ENCODE results near the gene SLC41A1. TPM values are rescaled to one million over a fixed set of nuclear protein-coding genes. Genes with fewer than 3 reads are reported as not detected.

SLC41A1 gene
- total RNA-seq, 1 experiment from 2014 or later = 17.2 TPM

DNA sequence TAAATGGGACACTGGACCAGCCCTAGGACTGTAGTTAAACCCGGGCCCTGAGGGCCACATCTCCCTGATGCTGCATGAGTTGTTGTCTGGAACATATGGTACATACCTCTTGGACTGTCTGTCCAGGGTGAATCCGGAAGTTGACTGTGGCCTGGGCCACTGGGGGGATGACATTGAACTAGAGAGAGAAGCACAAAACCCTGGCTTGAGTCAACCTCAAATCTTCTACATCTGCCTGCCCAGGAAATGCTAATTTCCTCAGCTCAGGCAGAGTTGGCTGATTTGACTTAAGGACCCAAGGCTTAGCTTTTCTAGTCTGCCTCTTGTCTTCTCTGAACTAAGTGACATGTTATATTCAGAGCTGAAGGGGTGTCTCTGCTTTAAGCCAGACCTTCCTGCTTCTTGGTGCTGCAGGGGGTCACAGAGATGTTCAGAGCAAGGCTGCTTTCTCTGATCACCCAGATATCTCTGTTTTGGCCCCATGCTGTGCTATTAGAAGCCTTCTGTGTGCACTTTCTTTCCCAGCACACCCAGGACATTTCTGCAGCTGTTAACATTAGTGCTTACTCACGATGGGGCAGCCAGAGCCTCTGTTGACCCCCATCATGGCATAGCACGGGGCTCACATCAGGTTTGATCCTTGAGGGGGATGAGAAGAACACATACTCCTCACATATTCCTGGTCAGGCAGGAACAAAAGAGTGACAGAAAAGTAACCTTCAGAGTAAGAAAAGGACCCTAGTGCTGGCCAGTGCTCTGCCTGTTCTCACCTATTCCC is 27.3 kb upstream of the SLC41A1 start:
- DNase-seq = no peak
- H3K27me3 ChIP-seq (ENCODE audit: low read length) = peaks cover 3% of the 10 kb centered on the region; the same call in 1 of the 2 replicates
- H3K9me3 ChIP-seq (ENCODE audit: low read length) = no peaks in the 10 kb centered on the region
- ChIA-PET CTCF (no interaction called here), POLR2A (ENCODE audit: unreplicated experiment) (no interaction called here)
- intact Hi-C loops (cut with micrococcal nuclease) = no loop called here
- TF ChIP-seq EZH2 (IDR thresholded peaks at IDR 0.05; ENCODE audit: low read length, unreplicated experiment) (no peak), EZH2phosphoT487 (IDR thresholded peaks at IDR 0.05; ENCODE audit: borderline replicate concordance, low read length) (no peak)
- TF ChIP-seq, protein P1, sequence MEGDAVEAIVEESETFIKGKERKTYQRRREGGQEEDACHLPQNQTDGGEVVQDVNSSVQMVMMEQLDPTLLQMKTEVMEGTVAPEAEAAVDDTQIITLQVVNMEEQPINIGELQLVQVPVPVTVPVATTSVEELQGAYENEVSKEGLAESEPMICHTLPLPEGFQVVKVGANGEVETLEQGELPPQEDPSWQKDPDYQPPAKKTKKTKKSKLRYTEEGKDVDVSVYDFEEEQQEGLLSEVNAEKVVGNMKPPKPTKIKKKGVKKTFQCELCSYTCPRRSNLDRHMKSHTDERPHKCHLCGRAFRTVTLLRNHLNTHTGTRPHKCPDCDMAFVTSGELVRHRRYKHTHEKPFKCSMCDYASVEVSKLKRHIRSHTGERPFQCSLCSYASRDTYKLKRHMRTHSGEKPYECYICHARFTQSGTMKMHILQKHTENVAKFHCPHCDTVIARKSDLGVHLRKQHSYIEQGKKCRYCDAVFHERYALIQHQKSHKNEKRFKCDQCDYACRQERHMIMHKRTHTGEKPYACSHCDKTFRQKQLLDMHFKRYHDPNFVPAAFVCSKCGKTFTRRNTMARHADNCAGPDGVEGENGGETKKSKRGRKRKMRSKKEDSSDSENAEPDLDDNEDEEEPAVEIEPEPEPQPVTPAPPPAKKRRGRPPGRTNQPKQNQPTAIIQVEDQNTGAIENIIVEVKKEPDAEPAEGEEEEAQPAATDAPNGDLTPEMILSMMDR (conservative IDR thresholded peaks at IDR 0.05; ENCODE audit: low read depth, low read length) = no peak
- H4K20me1 ChIP-seq (ENCODE audit: low read length) = no peaks in the 10 kb centered on the region
- H3F3A ChIP-seq (ENCODE audit: low read length, unreplicated experiment) = no peaks in the 10 kb centered on the region
- no peak for ATAC-seq
- H3K4me2 ChIP-seq (ENCODE audit: low read length) = no peak overlapping the region
- no peaks in the 10 kb centered on the region for H3K36me3 ChIP-seq (ENCODE audit: low read depth, low read length)
- no peak overlapping the region for H3K27ac ChIP-seq (ENCODE audit: low read length)
- H3K4me1 ChIP-seq (ENCODE audit: insufficient read depth, low read length) = 0 out of 2 replicates have a peak, but pooled peaks cover 6% of the 10 kb centered on the region
- no peaks in the 10 kb centered on the region for H3K9me2 ChIP-seq (replicated peaks; ENCODE audit: low read length)
- H3K4me3 ChIP-seq (ENCODE audit: low read length) = no peak overlapping the region
- H2AFZ ChIP-seq (ENCODE audit: low read length) = no peak overlapping the region
- H3K79me2 ChIP-seq (ENCODE audit: low read length) = no peaks in the 10 kb centered on the region
- H3K9ac ChIP-seq (ENCODE audit: low read length) = no peak overlapping the region
- no TSS peak for BruUV-seq (replicated peaks)

DNA sequence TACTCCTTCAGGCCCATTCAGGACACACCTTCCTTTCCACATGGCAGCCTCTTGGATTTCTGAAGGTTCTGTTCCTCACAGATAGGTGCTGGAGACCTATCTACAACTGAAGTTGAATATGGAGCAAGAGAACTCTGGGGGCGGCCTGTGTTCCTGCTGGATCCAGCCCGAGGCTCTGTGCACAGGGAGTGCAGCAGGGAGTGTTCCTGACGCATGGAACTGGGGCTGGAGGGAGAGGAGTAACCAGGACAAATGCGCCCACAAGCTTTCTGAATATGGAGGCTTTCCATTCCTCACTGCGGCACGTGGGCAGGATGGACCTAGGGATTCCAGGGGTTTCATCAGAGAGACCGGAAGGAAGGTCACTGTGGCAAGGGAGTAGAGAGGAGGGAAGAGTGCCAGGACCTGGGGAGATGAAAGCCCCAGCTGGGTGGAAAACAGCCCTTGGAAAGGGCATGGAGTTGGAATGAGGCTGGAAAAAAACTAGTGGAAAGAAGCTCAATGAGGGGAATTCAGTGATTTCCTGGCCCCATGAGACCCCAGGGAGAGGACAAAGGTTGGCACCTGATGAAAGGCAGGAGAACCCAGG is 24.5 kb upstream of the SLC41A1 start:
- Histone ChIP-seq H3K4me2 (ENCODE audit: low read length) (no peak overlapping the region), H3K9me2 (replicated peaks; ENCODE audit: low read length) (no peaks in the 10 kb centered on the region), H3K27me3 (ENCODE audit: low read length) (0 out of 2 replicates have a peak, but pooled peaks cover 1% of the 10 kb centered on the region), H3K79me2 (ENCODE audit: low read length) (no peaks in the 10 kb centered on the region), H3K36me3 (ENCODE audit: low read depth, low read length) (no peaks in the 10 kb centered on the region), H2AFZ (ENCODE audit: low read length) (no peak overlapping the region), H3K4me1 (ENCODE audit: insufficient read depth, low read length) (0 out of 2 replicates have a peak, but pooled peaks cover 6% of the 10 kb centered on the region), H3F3A (ENCODE audit: low read length, unreplicated experiment) (no peaks in the 10 kb centered on the region), H3K27ac (ENCODE audit: low read length) (no peak overlapping the region), H3K9me3 (ENCODE audit: low read length) (no peaks in the 10 kb centered on the region), H4K20me1 (ENCODE audit: low read length) (no peaks in the 10 kb centered on the region), H3K4me3 (ENCODE audit: low read length) (no peak overlapping the region), H3K9ac (ENCODE audit: low read length) (no peak overlapping the region)
- ChIA-PET CTCF (no interaction called here), POLR2A (ENCODE audit: unreplicated experiment) (no interaction called here)
- no peak for DNase-seq
- BruUV-seq (replicated peaks) = no TSS peak
- ATAC-seq = no peak
- intact Hi-C loops (cut with micrococcal nuclease) = no loop called here
- TF ChIP-seq, protein P1 (conservative IDR thresholded peaks at IDR 0.05; ENCODE audit: low read depth, low read length) = no peak
- TF ChIP-seq EZH2phosphoT487 (IDR thresholded peaks at IDR 0.05; ENCODE audit: borderline replicate concordance, low read length) (no peak), EZH2 (IDR thresholded peaks at IDR 0.05; ENCODE audit: low read length, unreplicated experiment) (no peak)

DNA sequence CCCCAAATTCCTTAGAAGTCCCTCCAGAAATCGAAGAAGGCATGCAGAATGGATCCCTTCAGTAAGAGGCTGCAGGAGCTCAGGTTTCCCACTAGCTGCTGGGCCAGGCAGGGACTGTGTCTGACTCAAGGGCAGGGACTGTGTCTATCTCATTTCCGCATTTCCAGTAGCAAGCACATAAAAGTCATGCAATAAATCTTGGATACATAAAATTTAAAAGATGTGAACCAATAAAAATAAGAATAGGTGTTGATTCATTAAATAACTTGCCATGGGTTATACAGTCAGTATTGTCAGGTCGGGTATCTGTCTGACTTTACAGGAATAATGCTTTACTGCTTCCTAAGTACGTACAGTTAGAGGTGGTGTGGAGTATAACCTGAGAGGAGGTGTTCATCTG is 21.8 kb upstream of the SLC41A1 start:
- ChIA-PET CTCF (no interaction called here), POLR2A (ENCODE audit: unreplicated experiment) (no interaction called here)
- H4K20me1 ChIP-seq (ENCODE audit: low read length) = no peaks in the 10 kb centered on the region
- no peaks in the 10 kb centered on the region for H3F3A ChIP-seq (ENCODE audit: low read length, unreplicated experiment)
- H3K9ac ChIP-seq (ENCODE audit: low read length) = no peak overlapping the region
- no peaks in the 10 kb centered on the region for H3K36me3 ChIP-seq (ENCODE audit: low read depth, low read length)
- TF ChIP-seq EZH2 (IDR thresholded peaks at IDR 0.05; ENCODE audit: low read length, unreplicated experiment) (no peak), EZH2phosphoT487 (IDR thresholded peaks at IDR 0.05; ENCODE audit: borderline replicate concordance, low read length) (no peak)
- TF ChIP-seq, protein P1 (conservative IDR thresholded peaks at IDR 0.05; ENCODE audit: low read depth, low read length) = no peak
- no peak overlapping the region for H3K27ac ChIP-seq (ENCODE audit: low read length)
- no peaks in the 10 kb centered on the region for H3K27me3 ChIP-seq (ENCODE audit: low read length)
- no peaks in the 10 kb centered on the region for H3K9me2 ChIP-seq (replicated peaks; ENCODE audit: low read length)
- 0 out of 2 replicates have a peak, but pooled peaks cover 6% of the 10 kb centered on the region for H3K4me1 ChIP-seq (ENCODE audit: insufficient read depth, low read length)
- ATAC-seq (peak; percentile 94), DNase-seq (peak; percentile 36)
- no peaks in the 10 kb centered on the region for H3K9me3 ChIP-seq (ENCODE audit: low read length)
- no TSS peak for BruUV-seq (replicated peaks)
- H2AFZ ChIP-seq (ENCODE audit: low read length) = no peak overlapping the region
- no peak overlapping the region for H3K4me2 ChIP-seq (ENCODE audit: low read length)
- H3K79me2 ChIP-seq (ENCODE audit: low read length) = no peaks in the 10 kb centered on the region
- no peak overlapping the region for H3K4me3 ChIP-seq (ENCODE audit: low read length)
- intact Hi-C loops (cut with micrococcal nuclease) = no loop called here
